ENCODE measurements around the gene LIMCH1. TPM values are rescaled to one million over a fixed set of nuclear protein-coding genes. Genes with fewer than 3 reads are reported as not detected.

LIMCH1 gene
- total RNA-seq, 1 donor from 2014 or later: 257 TPM

DNA sequence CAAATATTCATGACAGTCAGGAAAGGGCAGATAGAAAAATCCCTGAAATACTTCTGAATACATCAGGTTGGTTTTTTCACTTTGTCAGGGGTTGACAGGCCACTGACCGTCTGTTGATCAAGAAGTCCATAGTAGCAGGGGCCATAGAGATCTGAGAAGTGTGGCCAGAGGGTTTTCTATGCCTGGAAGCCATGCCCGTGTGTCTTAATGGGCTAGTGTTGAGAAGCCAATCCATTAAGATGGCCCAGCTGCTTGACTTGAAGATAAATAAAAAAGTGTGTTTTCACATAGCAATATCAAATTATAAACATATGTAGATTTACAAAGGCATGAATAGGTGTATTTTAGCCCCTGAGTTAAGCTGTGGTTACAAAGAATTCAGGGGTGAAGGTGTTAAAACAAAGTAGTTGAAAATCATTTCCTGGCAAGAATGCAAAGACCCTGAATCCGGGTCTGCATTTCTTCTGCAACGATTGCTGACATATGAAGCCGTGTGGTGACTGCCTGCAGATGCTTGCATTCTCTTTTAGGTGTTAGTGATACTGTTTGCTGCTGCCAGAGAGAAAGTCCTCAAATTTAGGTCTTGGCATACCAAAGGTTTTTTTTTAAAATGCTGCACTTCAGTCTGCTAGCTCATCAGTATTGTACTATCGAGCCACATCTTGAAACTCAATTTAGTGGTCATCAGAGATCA is 9.3 kb upstream of the LIMCH1 start:
- no peak overlapping the region for H3K27ac Mint-ChIP-seq (ENCODE audit: unreplicated experiment)
- peaks cover 20% of the 10 kb centered on the region for H3K36me3 Mint-ChIP-seq (ENCODE audit: low read depth, unreplicated experiment)
- H3K4me1 Mint-ChIP-seq (ENCODE audit: unreplicated experiment): peaks cover 63% of the 10 kb centered on the region
- DNase-seq (ENCODE audit: low spot score): no peak
- no peak overlapping the region for H3K4me3 Mint-ChIP-seq (ENCODE audit: unreplicated experiment)
- no peaks in the 10 kb centered on the region for H3K9me3 Mint-ChIP-seq (ENCODE audit: unreplicated experiment)
- H3K27me3 Mint-ChIP-seq (ENCODE audit: unreplicated experiment): peaks cover 4% of the 10 kb centered on the region
- TF ChIP-seq, protein P1, sequence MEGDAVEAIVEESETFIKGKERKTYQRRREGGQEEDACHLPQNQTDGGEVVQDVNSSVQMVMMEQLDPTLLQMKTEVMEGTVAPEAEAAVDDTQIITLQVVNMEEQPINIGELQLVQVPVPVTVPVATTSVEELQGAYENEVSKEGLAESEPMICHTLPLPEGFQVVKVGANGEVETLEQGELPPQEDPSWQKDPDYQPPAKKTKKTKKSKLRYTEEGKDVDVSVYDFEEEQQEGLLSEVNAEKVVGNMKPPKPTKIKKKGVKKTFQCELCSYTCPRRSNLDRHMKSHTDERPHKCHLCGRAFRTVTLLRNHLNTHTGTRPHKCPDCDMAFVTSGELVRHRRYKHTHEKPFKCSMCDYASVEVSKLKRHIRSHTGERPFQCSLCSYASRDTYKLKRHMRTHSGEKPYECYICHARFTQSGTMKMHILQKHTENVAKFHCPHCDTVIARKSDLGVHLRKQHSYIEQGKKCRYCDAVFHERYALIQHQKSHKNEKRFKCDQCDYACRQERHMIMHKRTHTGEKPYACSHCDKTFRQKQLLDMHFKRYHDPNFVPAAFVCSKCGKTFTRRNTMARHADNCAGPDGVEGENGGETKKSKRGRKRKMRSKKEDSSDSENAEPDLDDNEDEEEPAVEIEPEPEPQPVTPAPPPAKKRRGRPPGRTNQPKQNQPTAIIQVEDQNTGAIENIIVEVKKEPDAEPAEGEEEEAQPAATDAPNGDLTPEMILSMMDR (IDR thresholded peaks at IDR 0.05; ENCODE audit: unreplicated experiment): no peak

DNA sequence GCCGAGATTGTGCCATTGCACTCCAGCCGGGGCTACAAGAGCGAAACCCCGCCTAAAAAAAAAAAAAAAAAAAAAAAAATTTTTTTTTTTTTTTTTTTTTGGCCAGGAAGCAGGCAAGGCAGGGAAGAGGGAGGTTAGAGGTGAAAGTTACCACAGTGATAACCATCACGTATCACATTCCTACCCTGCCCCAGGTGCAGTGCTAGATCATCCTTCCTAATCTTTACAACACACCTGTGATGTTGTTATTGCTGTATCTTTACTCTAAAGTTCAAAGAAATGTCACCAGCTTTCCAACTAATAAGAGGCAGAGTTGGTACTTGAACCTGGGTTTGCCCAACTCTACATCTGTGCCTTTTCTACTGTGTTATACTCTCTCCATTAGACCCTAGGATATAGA is 7.2 kb upstream of the LIMCH1 start:
- no peaks in the 10 kb centered on the region for H3K9me3 Mint-ChIP-seq (ENCODE audit: unreplicated experiment)
- H3K4me1 Mint-ChIP-seq (ENCODE audit: unreplicated experiment): peaks cover 74% of the 10 kb centered on the region
- H3K36me3 Mint-ChIP-seq (ENCODE audit: low read depth, unreplicated experiment): peaks cover 11% of the 10 kb centered on the region
- H3K27ac Mint-ChIP-seq (ENCODE audit: unreplicated experiment): no peak overlapping the region
- DNase-seq (ENCODE audit: low spot score): no peak
- TF ChIP-seq, protein P1 (IDR thresholded peaks at IDR 0.05; ENCODE audit: unreplicated experiment): no peak
- H3K4me3 Mint-ChIP-seq (ENCODE audit: unreplicated experiment): no peak overlapping the region
- H3K27me3 Mint-ChIP-seq (ENCODE audit: unreplicated experiment): peaks cover 6% of the 10 kb centered on the region

DNA sequence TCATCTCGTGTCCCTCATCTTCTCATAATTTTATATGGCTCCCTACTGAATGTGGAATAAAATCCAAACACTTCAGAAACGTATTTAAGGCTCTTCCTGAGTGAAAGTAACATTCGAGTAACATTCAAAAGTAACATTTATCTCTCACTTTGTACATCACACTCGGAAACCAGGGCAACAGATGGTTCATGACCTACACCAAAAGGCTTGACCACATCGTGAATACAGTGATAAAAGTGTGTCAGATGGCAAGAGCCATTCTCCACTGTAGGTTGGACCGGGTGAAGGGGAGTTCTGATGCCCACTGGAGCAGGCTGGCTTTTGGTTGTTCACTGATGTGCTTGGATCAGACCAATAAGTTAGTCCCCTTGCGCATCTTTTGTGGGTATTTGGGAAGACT is 5.6 kb upstream of the LIMCH1 start:
- no peaks in the 10 kb centered on the region for H3K9me3 Mint-ChIP-seq (ENCODE audit: unreplicated experiment)
- H3K36me3 Mint-ChIP-seq (ENCODE audit: low read depth, unreplicated experiment): no peaks in the 10 kb centered on the region
- TF ChIP-seq, protein P1 (IDR thresholded peaks at IDR 0.05; ENCODE audit: unreplicated experiment): no peak
- DNase-seq (ENCODE audit: low spot score): no peak
- H3K27me3 Mint-ChIP-seq (ENCODE audit: unreplicated experiment): peaks cover 6% of the 10 kb centered on the region
- H3K27ac Mint-ChIP-seq (ENCODE audit: unreplicated experiment): no peak overlapping the region
- peaks cover 86% of the 10 kb centered on the region for H3K4me1 Mint-ChIP-seq (ENCODE audit: unreplicated experiment)
- no peak overlapping the region for H3K4me3 Mint-ChIP-seq (ENCODE audit: unreplicated experiment)

DNA sequence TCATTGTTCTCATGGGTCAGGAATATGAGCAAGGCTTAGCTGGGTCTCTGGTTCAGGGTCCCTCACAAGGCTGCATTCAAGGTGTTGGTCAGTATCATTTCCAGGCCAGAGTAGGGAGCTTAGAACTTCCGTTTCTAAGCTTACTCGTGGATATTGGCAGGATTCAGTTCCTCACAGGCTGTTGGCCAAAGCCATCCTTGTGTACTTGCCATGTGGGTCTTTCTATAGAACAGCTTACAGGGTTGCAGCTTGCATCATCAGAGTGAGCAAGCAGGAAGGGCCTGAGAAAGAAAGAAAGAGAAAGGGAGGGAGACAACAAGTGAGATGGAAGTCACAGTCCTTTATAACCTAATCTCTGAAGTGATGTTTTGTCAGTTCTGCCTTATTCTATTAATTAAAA is 5.1 kb upstream of the LIMCH1 start:
- Mint-ChIP-seq H3K9me3 (ENCODE audit: unreplicated experiment) (no peaks in the 10 kb centered on the region), H3K4me3 (ENCODE audit: unreplicated experiment) (no peak overlapping the region), H3K36me3 (ENCODE audit: low read depth, unreplicated experiment) (no peaks in the 10 kb centered on the region), H3K27ac (ENCODE audit: unreplicated experiment) (no peak overlapping the region), H3K4me1 (ENCODE audit: unreplicated experiment) (peaks cover 89% of the 10 kb centered on the region), H3K27me3 (ENCODE audit: unreplicated experiment) (peaks cover 6% of the 10 kb centered on the region)
- TF ChIP-seq, protein P1 (IDR thresholded peaks at IDR 0.05; ENCODE audit: unreplicated experiment): no peak
- no peak for DNase-seq (ENCODE audit: low spot score)

DNA sequence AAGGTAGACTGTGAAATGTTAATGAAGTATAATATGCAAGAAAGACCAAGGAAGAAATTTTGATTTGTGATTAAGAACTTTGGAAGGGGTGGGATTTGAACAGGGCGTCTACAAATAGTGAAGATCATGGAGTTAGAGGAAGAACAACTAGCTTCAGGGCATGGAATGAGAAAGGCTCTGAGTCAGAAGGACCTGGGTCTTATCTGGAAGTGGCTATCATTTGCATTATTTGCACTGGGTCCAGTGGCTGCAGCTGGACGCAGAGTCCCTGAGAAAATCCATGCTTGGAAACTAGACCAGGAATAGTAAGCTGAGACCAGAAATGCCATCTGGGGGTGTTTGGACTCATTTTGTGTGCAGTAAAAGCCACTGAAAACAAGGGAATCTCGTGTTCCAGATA is 4.3 kb upstream of the LIMCH1 start:
- H3K4me1 Mint-ChIP-seq (ENCODE audit: unreplicated experiment): peaks cover 89% of the 10 kb centered on the region
- no peak overlapping the region for H3K27ac Mint-ChIP-seq (ENCODE audit: unreplicated experiment)
- no peaks in the 10 kb centered on the region for H3K36me3 Mint-ChIP-seq (ENCODE audit: low read depth, unreplicated experiment)
- H3K27me3 Mint-ChIP-seq (ENCODE audit: unreplicated experiment): peaks cover 7% of the 10 kb centered on the region
- TF ChIP-seq, protein P1 (IDR thresholded peaks at IDR 0.05; ENCODE audit: unreplicated experiment): no peak
- DNase-seq (ENCODE audit: low spot score): no peak
- no peaks in the 10 kb centered on the region for H3K9me3 Mint-ChIP-seq (ENCODE audit: unreplicated experiment)
- H3K4me3 Mint-ChIP-seq (ENCODE audit: unreplicated experiment): no peak overlapping the region
